Astrocyte (in vitro differentiated cells and primary cell): ENCODE measurements around the gene PLEKHG5.

ENCODE experiments used
- EZH2 ChIP-seq: IDR thresholded peaks from 2 replicates; pipeline ENCODE4 v1.6.1; 2012; ENCODE audit warnings: mild to moderate bottlenecking, low read length, inconsistent platforms; ENCODE audit not compliant: insufficient read depth
- TF ChIP-seq, protein P1 (sequence below): IDR thresholded peaks from 2 replicates; pipeline ENCODE4 v1.5.1; 2011; ENCODE audit warnings: low read depth, mild to moderate bottlenecking, inconsistent platforms, low read length, moderate library complexity; ENCODE audit not compliant: insufficient read depth

DNA sequence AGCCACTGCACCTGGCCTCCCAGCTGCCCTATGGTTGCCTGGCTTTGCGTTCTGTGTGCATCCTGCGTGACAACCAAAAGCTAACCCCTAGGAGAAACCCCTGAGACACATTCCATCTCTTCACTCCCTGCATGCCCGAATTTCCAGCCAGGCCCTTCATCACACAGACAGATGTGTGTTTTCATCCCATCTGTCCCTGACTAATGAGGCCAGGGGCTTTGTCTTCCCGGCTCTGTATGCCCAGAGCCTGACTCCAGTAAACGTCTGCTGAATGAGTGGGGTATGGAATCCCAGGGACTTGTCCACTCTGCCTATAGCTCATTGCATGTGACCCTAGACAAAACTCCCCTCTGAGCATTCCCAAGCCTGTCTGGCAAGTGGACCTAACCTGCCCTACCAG lies 57.3 kb downstream of the PLEKHG5 start:
- TF ChIP-seq, protein P1, sequence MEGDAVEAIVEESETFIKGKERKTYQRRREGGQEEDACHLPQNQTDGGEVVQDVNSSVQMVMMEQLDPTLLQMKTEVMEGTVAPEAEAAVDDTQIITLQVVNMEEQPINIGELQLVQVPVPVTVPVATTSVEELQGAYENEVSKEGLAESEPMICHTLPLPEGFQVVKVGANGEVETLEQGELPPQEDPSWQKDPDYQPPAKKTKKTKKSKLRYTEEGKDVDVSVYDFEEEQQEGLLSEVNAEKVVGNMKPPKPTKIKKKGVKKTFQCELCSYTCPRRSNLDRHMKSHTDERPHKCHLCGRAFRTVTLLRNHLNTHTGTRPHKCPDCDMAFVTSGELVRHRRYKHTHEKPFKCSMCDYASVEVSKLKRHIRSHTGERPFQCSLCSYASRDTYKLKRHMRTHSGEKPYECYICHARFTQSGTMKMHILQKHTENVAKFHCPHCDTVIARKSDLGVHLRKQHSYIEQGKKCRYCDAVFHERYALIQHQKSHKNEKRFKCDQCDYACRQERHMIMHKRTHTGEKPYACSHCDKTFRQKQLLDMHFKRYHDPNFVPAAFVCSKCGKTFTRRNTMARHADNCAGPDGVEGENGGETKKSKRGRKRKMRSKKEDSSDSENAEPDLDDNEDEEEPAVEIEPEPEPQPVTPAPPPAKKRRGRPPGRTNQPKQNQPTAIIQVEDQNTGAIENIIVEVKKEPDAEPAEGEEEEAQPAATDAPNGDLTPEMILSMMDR = no peak
- TF ChIP-seq EZH2 = no peak
